GM12878 (cell line): ENCODE results near the gene SFPQ. TPM values are rescaled to one million over a fixed set of nuclear protein-coding genes. Genes with fewer than 3 reads are reported as not detected.
A peak's percentile ranks its signal among the peaks of the same experiment; 100 is the strongest.

Experiments
- ATAC-seq: fragments of 200-7000 bp; cut with Tn5 transposase; 3 replicates; pipeline ENCODE4 v1.9.1; 2020; ENCODE audit warnings: mild to moderate bottlenecking, moderate library complexity
- BruUV-seq: library from RNA; stranded (reverse); fragments of 400-500 nt; replicated peaks from 2 replicates; lab custom pipeline; 2021; lab: Mats Ljungman, UMichigan
- CTCF ChIA-PET: fragments of 300-600 bp; sonication (Branson Sonifier 250); formaldehyde crosslinking; extraction: SDS; loops from one replicate; lab custom pipeline; 2021; ENCODE audit warnings: inconsistent platforms; lab: Yijun Ruan, JAX
- POLR2A ChIA-PET: fragments of 350-600 bp; formaldehyde crosslinking; extraction: SDS; loops from one replicate; lab custom pipeline; 2021; ENCODE audit warnings: inconsistent platforms; lab: Charles Lee
- RAD21 ChIA-PET: fragments of 300-600 bp; sonication (Branson Sonifier 250); formaldehyde crosslinking; loops from one replicate; lab custom pipeline; 2023; ENCODE audit warnings: antibody characterized with exemption; ENCODE audit not compliant: unreplicated experiment; lab: Charles Lee
- SMC1A ChIA-PET: fragments of 300-600 bp; sonication (Branson Sonifier 250); formaldehyde crosslinking; loops from one replicate; lab custom pipeline; 2023; ENCODE audit not compliant: unreplicated experiment, uncharacterized antibody; lab: Charles Lee
- DNase-seq: peaks from one replicate; pipeline ENCODE4 v3.0.0-alpha.2; 2011; ENCODE audit warnings: low read depth, low spot score
- FAIRE-seq: peaks from 3 replicates; lab custom pipeline; 2011; peaks lifted over from hg19 to GRCh38; lab: Jason Lieb, UNC
- H2AFZ ChIP-seq: 2 replicates; pipeline ENCODE4 v1.6.0; 2011; ENCODE audit warnings: low read depth, low read length, control low read depth; ENCODE audit not compliant: control insufficient read depth
- H3K27ac ChIP-seq: 2 replicates; pipeline ENCODE4 v1.5.1; 2011; ENCODE audit warnings: control low read depth; ENCODE audit not compliant: control insufficient read depth, insufficient read depth
- H3K27me3 ChIP-seq, 2 experiments: replicated peaks in 1 of 2; 2 replicates each; pipeline versions ENCODE4 v1.6.0 to v1.6.1; 2011; ENCODE audit warnings: low read length in 1 of 2; ENCODE audit not compliant: control insufficient read depth in 2 of 2, insufficient read depth in 2 of 2
- H3K36me3 ChIP-seq, 2 experiments: 2 replicates each; pipeline ENCODE4 v1.5.1; 2011; ENCODE audit warnings: low read length in 1 of 2; ENCODE audit not compliant: control insufficient read depth in 2 of 2, insufficient read depth in 2 of 2
- H3K4me1 ChIP-seq: 2 replicates; pipeline ENCODE4 v1.6.1; 2011; ENCODE audit warnings: mild to moderate bottlenecking, low read length, moderate library complexity, mixed read lengths; ENCODE audit not compliant: control insufficient read depth, insufficient read depth
- H3K4me2 ChIP-seq: 2 replicates; pipeline ENCODE4 v1.6.0; 2011; ENCODE audit warnings: control low read depth; ENCODE audit not compliant: control insufficient read depth, insufficient read depth
- H3K4me3 ChIP-seq: fragments of 200-600 bp; sonication (generic); 2 replicates; pipeline ENCODE4 v1.5.1; 2016
- H3K79me2 ChIP-seq: 2 replicates; pipeline ENCODE4 v1.6.0; 2011; ENCODE audit warnings: low read length; ENCODE audit not compliant: control insufficient read depth, insufficient read depth
- H3K9ac ChIP-seq: 2 replicates; pipeline ENCODE4 v1.8.0; 2011; ENCODE audit warnings: low read length, control low read depth, mixed read lengths; ENCODE audit not compliant: control insufficient read depth, insufficient read depth
- H3K9me3 ChIP-seq: replicated peaks from 3 replicates; pipeline ENCODE4 v1.5.1; 2011; ENCODE audit warnings: mild to moderate bottlenecking, low read length; ENCODE audit not compliant: control insufficient read depth, insufficient read depth
- H4K20me1 ChIP-seq: 2 replicates; pipeline ENCODE4 v1.6.0; 2011; ENCODE audit not compliant: control insufficient read depth, insufficient read depth
- BCL11A ChIP-seq: IDR thresholded peaks from 2 replicates; pipeline ENCODE4 v1.6.1; 2011; ENCODE audit warnings: low read depth, low read length
- CBFB ChIP-seq: IDR thresholded peaks from 2 replicates; pipeline ENCODE4 v1.6.1; 2016; ENCODE audit warnings: antibody characterized with exemption, low read depth
- MLLT1 ChIP-seq: fragments of 450-650 bp; IDR thresholded peaks from 2 replicates; pipeline ENCODE4 v1.6.1; 2016; ENCODE audit warnings: mild to moderate bottlenecking
- POLR2A ChIP-seq: IDR thresholded peaks from 2 replicates; pipeline ENCODE4 v1.6.1; 2011; ENCODE audit warnings: low read depth, mild to moderate bottlenecking, low read length
- POLR2AphosphoS5 ChIP-seq: IDR thresholded peaks from 2 replicates; pipeline ENCODE4 v1.6.1; 2011; ENCODE audit warnings: mild to moderate bottlenecking, low read length, inconsistent platforms
- RAD51 ChIP-seq: fragments of 450-650 bp; IDR thresholded peaks from 2 replicates; pipeline ENCODE4 v1.6.1; 2016; ENCODE audit warnings: moderate library complexity, mild to moderate bottlenecking, inconsistent platforms
- SIX5 ChIP-seq: IDR thresholded peaks from 2 replicates; pipeline ENCODE4 v1.6.1; 2011; ENCODE audit warnings: mild to moderate bottlenecking, low read depth, low read length, moderate library complexity; ENCODE audit not compliant: severe bottlenecking
- TAF1 ChIP-seq: IDR thresholded peaks from 2 replicates; pipeline ENCODE4 v1.6.1; 2011; ENCODE audit warnings: mild to moderate bottlenecking, low read depth, low read length, borderline replicate concordance
- WGBS: methylation state at CpG from one replicate; pipeline ENCODE4 v1.1.6; 2016; ENCODE audit warnings: low lambda C conversion rate; ENCODE audit not compliant: insufficient replicate concordance, insufficient coverage; ENCODE audit errors: missing lambda C conversion rate; 5-methylcytosine and 5-hydroxymethylcytosine counted together
- in situ Hi-C: fragments of 300-500 bp; cut with MboI; formaldehyde crosslinking; loops from 9 replicates; pipeline ENCODE4 v1.14.3; 2018; ENCODE audit warnings: mixed read lengths
- intact Hi-C: fragments of 100-400 bp; cut with micrococcal nuclease; formaldehyde crosslinking; loops from one replicate; pipeline ENCODE4 v1.14.2; 2022; ENCODE audit not compliant: unreplicated experiment
- polyA plus RNA-seq, 11 experiments: library from polyadenylated mRNA; depleted of rRNA in 4 of 11; unstranded in 6 of 11; stranded (reverse) in 5 of 11; fragments of >200 nt; fragmentation: Nextera tagmentation in 4 of 11; fragmentation: Illumina TruSeq in 1 of 11; extraction: Ambion mirVana in 4 of 11; extraction: Trizol in 1 of 11; gene quantifications; 1 replicate in 1 of 11; 2 replicates in 10 of 11; pipeline versions ENCODE4 v1.2.1 to v1.2.3, GENCODE V29; 2011 to 2016; ENCODE audit warnings: inconsistent platforms in 2 of 11, missing spikeins in 2 of 11, low read depth in 1 of 11
- total RNA-seq, 4 experiments: library from RNA; depleted of rRNA in 3 of 4; stranded (reverse); fragments of >200 nt in 3 of 4; fragmentation: Illumina TruSeq in 1 of 4; extraction: Trizol in 1 of 4; gene quantifications; 2 replicates each; pipeline versions ENCODE4 v1.2.1 to v1.2.3, GENCODE V29; 2013 to 2021

Gene SFPQ
- total and polyA plus RNA-seq, 10 of the 15 experiments (the other 5 are each of a cell fraction or from before 2014, with no cell fraction given): 78.5 to 559 (median 199) TPM

- RAD21 ChIA-PET: no interaction called here
- H3K36me3 ChIP-seq: peaks cover 16 to 76% of the 10 kb centered on the region in 2 experiments
- peaks cover 3% of the 10 kb centered on the region; the same call in 1 of the 2 replicates for H3K4me1 ChIP-seq
- CTCF ChIA-PET: interaction anchor here (1.0 to 1.9 kb wide), 2 partner anchors 17 to 116 kb away, joined by 4 to 6 read pairs; no protein-coding TSS in a partner anchor
- POLR2A ChIA-PET: interaction anchor here (0.5 to 0.8 kb wide), 2 partner anchors 14 to 203 kb away, joined by 6 read pairs; no protein-coding TSS in a partner anchor
- no peak overlapping the region for H3K4me3 ChIP-seq
- no peak overlapping the region for H3K4me2 ChIP-seq
- no peaks in the 10 kb centered on the region for H3K9me3 ChIP-seq
- no peak overlapping the region for H3K27ac ChIP-seq
- intact Hi-C loops (loop anchor here (10.0 kb wide), 2 partner anchors 200 to 330 kb away; partner anchors contain the start of genes SMIM12 and TMEM35B), in situ Hi-C loops (no loop called here)
- SMC1A ChIA-PET: interaction anchor here (1.5 kb wide), 1 partner anchor 17 kb away, joined by 7 read pairs; no protein-coding TSS in a partner anchor
- H3K27me3 ChIP-seq: no peaks in the 10 kb centered on the region
- ATAC-seq: no peak
- FAIRE-seq: no peak
- no peak for DNase-seq
- peaks cover 92% of the 10 kb centered on the region for H3K79me2 ChIP-seq
- no peak overlapping the region for H2AFZ ChIP-seq
- peaks cover 18% of the 10 kb centered on the region; the same call in 1 of the 2 replicates for H4K20me1 ChIP-seq
- no peak for TF ChIP-seq CBFB
- TF ChIP-seq POLR2AphosphoS5: peak; percentile 70; the same call in 1 of the 2 replicates
- TF ChIP-seq, all 136 proteins: peak for 1
- WGBS: 88% methylated on average over 5 of the region's 5 CpGs
- no TSS peak for BruUV-seq
- H3K9ac ChIP-seq: no peak overlapping the region
Measured at GRCh38 chr1:35185200-35185599, 7.7 kb downstream of the SFPQ start.

GRCh38 chr1:35184495-35185199, 8.3 kb downstream of the SFPQ start:
- ChIA-PET SMC1A (no interaction called here), POLR2A (no interaction called here), RAD21 (no interaction called here), CTCF (no interaction called here)
- in situ Hi-C loops (no loop called here), intact Hi-C loops (loop anchor here (10.0 kb wide), 2 partner anchors 200 to 330 kb away; partner anchors contain the start of genes SMIM12 and TMEM35B)
- BruUV-seq: no TSS peak
- H4K20me1 ChIP-seq: peaks cover 15% of the 10 kb centered on the region; the same call in 1 of the 2 replicates
- peaks cover 3% of the 10 kb centered on the region; the same call in 1 of the 2 replicates for H3K4me1 ChIP-seq
- H3K27ac ChIP-seq: no peak overlapping the region
- no peaks in the 10 kb centered on the region for H3K9me3 ChIP-seq
- peaks cover 13 to 81% of the 10 kb centered on the region in 2 experiments for H3K36me3 ChIP-seq
- ATAC-seq (no peak), FAIRE-seq (no peak), DNase-seq (no peak)
- H3K4me3 ChIP-seq: no peak overlapping the region
- WGBS: 99% methylated on average over 12 of the region's 12 CpGs
- peaks cover 91% of the 10 kb centered on the region for H3K79me2 ChIP-seq
- peak overlapping the region; percentile 17; the same call in 1 of the 2 replicates for H3K4me2 ChIP-seq
- TF ChIP-seq RAD51: no peak
- TF ChIP-seq POLR2A: peak; percentile 8; the same call in 1 of the 2 replicates
- TF ChIP-seq MLLT1: peak; percentile 62; the same call in 1 of the 2 replicates
- TF ChIP-seq SIX5: no peak
- peak; percentile 67; the same call in 1 of the 2 replicates for TF ChIP-seq POLR2AphosphoS5
- TF ChIP-seq TAF1: no peak
- no peak for TF ChIP-seq BCL11A
- TF ChIP-seq, all 136 proteins: peak for 3
- Histone ChIP-seq H3K9ac (no peak overlapping the region), H3K27me3 (no peaks in the 10 kb centered on the region), H2AFZ (no peak overlapping the region)
